Rectal smooth muscle tissue (tissue), 1 donor: ENCODE data around the gene ANKLE2.
"Not testable (repeated sequence)": the region's sequence is repeated elsewhere in the genome, so short reads cannot be mapped to it uniquely, and the experiment has no call there.

Experiments used
- H3K27ac ChIP-seq: one replicate; pipeline ENCODE4 v1.7.0; 2013; ENCODE audit warnings: low read depth, low read length, inconsistent platforms
- H3K27me3 ChIP-seq: one replicate; pipeline ENCODE4 v1.7.0; 2013; ENCODE audit warnings: low read length; ENCODE audit not compliant: control insufficient read depth, insufficient read depth
- H3K36me3 ChIP-seq: one replicate; pipeline ENCODE4 v1.7.0; 2013; ENCODE audit warnings: low read length; ENCODE audit not compliant: control insufficient read depth, insufficient read depth
- H3K4me1 ChIP-seq: one replicate; pipeline ENCODE4 v1.7.0; 2013; ENCODE audit warnings: low read length; ENCODE audit not compliant: control insufficient read depth, insufficient read depth
- H3K4me3 ChIP-seq: one replicate; pipeline ENCODE4 v1.7.0; 2013; ENCODE audit warnings: low read length
- H3K9ac ChIP-seq: one replicate; pipeline ENCODE4 v1.7.0; 2013; ENCODE audit warnings: low read length

Gene ANKLE2

GRCh38 chr12:132754160-132754932, 7.3 kb downstream of the ANKLE2 start:
- no peak overlapping the region for H3K27ac ChIP-seq
- no peaks in the 10 kb centered on the region for H3K27me3 ChIP-seq
- H3K36me3 ChIP-seq: peaks cover 26% of the 10 kb centered on the region
- H3K4me3 ChIP-seq: no peak overlapping the region
- no peaks in the 10 kb centered on the region for H3K4me1 ChIP-seq
- H3K9ac ChIP-seq: no peak overlapping the region

GRCh38 chr12:132753670-132754069, 8.0 kb downstream of the ANKLE2 start:
- H3K9ac ChIP-seq, H3K27me3 ChIP-seq, H3K27ac ChIP-seq, H3K4me1 ChIP-seq, H3K4me3 ChIP-seq: not testable (repeated sequence)
- peaks cover 27% of the 10 kb centered on the region for H3K36me3 ChIP-seq

GRCh38 chr12:132748319-132748718, 13.3 kb downstream of the ANKLE2 start:
- Histone ChIP-seq H3K4me3 (no peak overlapping the region), H3K27ac (no peak overlapping the region), H3K27me3 (no peaks in the 10 kb centered on the region), H3K9ac (no peak overlapping the region), H3K4me1 (no peaks in the 10 kb centered on the region), H3K36me3 (peaks cover 46% of the 10 kb centered on the region)

- peaks cover 43% of the 10 kb centered on the region for H3K36me3 ChIP-seq
- no peaks in the 10 kb centered on the region for H3K4me1 ChIP-seq
- no peak overlapping the region for H3K4me3 ChIP-seq
- no peak overlapping the region for H3K9ac ChIP-seq
- no peak overlapping the region for H3K27ac ChIP-seq
- no peaks in the 10 kb centered on the region for H3K27me3 ChIP-seq
Measured at GRCh38 chr12:132747896-132748295, 13.7 kb downstream of the ANKLE2 start.

- Histone ChIP-seq H3K4me3 (no peak overlapping the region), H3K9ac (no peak overlapping the region), H3K27me3 (no peaks in the 10 kb centered on the region), H3K4me1 (no peaks in the 10 kb centered on the region), H3K36me3 (peaks cover 47% of the 10 kb centered on the region), H3K27ac (no peak overlapping the region)
Measured at GRCh38 chr12:132747395-132747794, 14.2 kb downstream of the ANKLE2 start.

GRCh38 chr12:132746613-132747012, 15.0 kb downstream of the ANKLE2 start:
- Histone ChIP-seq H3K4me3 (no peak overlapping the region), H3K27me3 (no peaks in the 10 kb centered on the region), H3K36me3 (peaks cover 48% of the 10 kb centered on the region), H3K27ac (no peak overlapping the region), H3K4me1 (no peaks in the 10 kb centered on the region), H3K9ac (no peak overlapping the region)

GRCh38 chr12:132743831-132744230, 17.8 kb downstream of the ANKLE2 start:
- H3K4me3 ChIP-seq: no peak overlapping the region
- H3K36me3 ChIP-seq: peaks cover 48% of the 10 kb centered on the region
- no peaks in the 10 kb centered on the region for H3K27me3 ChIP-seq
- H3K27ac ChIP-seq: no peak overlapping the region
- H3K9ac ChIP-seq: no peak overlapping the region
- no peaks in the 10 kb centered on the region for H3K4me1 ChIP-seq

- H3K27ac ChIP-seq: no peak overlapping the region
- H3K9ac ChIP-seq: no peak overlapping the region
- no peaks in the 10 kb centered on the region for H3K27me3 ChIP-seq
- H3K36me3 ChIP-seq: peaks cover 38% of the 10 kb centered on the region
- no peak overlapping the region for H3K4me3 ChIP-seq
- no peaks in the 10 kb centered on the region for H3K4me1 ChIP-seq
Measured at GRCh38 chr12:132741620-132742019, 20.0 kb downstream of the ANKLE2 start.

- peaks cover 42% of the 10 kb centered on the region for H3K36me3 ChIP-seq
- no peaks in the 10 kb centered on the region for H3K4me1 ChIP-seq
- H3K27me3 ChIP-seq: no peaks in the 10 kb centered on the region
- no peak overlapping the region for H3K9ac ChIP-seq
- no peak overlapping the region for H3K27ac ChIP-seq
- H3K4me3 ChIP-seq: no peak overlapping the region
Measured at GRCh38 chr12:132740652-132741051, 21.0 kb downstream of the ANKLE2 start.

GRCh38 chr12:132740313-132740646, 21.4 kb downstream of the ANKLE2 start:
- Histone ChIP-seq H3K27ac (no peak overlapping the region), H3K36me3 (peaks cover 42% of the 10 kb centered on the region)

GRCh38 chr12:132739600-132740312, 21.9 kb downstream of the ANKLE2 start:
- H3K27me3 ChIP-seq: no peaks in the 10 kb centered on the region
- no peaks in the 10 kb centered on the region for H3K4me1 ChIP-seq
- H3K36me3 ChIP-seq: peaks cover 42% of the 10 kb centered on the region
- no peak overlapping the region for H3K27ac ChIP-seq
- H3K4me3 ChIP-seq: no peak overlapping the region
- no peak overlapping the region for H3K9ac ChIP-seq

More at GRCh38 chr12:132740313-132740646, 21.4 kb downstream of the ANKLE2 start:
- H3K4me3 ChIP-seq: no peak overlapping the region
- no peaks in the 10 kb centered on the region for H3K27me3 ChIP-seq
- H3K4me1 ChIP-seq: no peaks in the 10 kb centered on the region
- H3K9ac ChIP-seq: no peak overlapping the region

GRCh38 chr12:132736913-132737312, 24.7 kb downstream of the ANKLE2 start:
- Histone ChIP-seq H3K4me3 (no peak overlapping the region), H3K4me1 (no peaks in the 10 kb centered on the region), H3K36me3 (peaks cover 57% of the 10 kb centered on the region), H3K27me3 (no peaks in the 10 kb centered on the region), H3K9ac (no peak overlapping the region), H3K27ac (no peak overlapping the region)

GRCh38 chr12:132736378-132736777, 25.3 kb downstream of the ANKLE2 start:
- Histone ChIP-seq H3K4me3 (no peak overlapping the region), H3K4me1 (no peaks in the 10 kb centered on the region), H3K9ac (no peak overlapping the region), H3K27me3 (no peaks in the 10 kb centered on the region), H3K36me3 (peaks cover 61% of the 10 kb centered on the region), H3K27ac (no peak overlapping the region)
